HEK293 (cell line): ENCODE data around the gene PHPT1.
"Not testable (repeated sequence)": the region's sequence is repeated elsewhere in the genome, so short reads cannot be mapped to it uniquely, and the experiment has no call there.

Experiments used
- CTCF ChIA-PET: fragments of 350-600 bp; formaldehyde crosslinking; extraction: SDS; loops from one replicate; lab custom pipeline; 2021; ENCODE audit warnings: antibody characterized with exemption; lab: Yijun Ruan, JAX
- POLR2A ChIA-PET: fragments of 300-600 bp; formaldehyde crosslinking; extraction: SDS; loops from one replicate; lab custom pipeline; 2020; ENCODE audit warnings: antibody characterized with exemption, inconsistent platforms; lab: Yijun Ruan, JAX
- H3K27ac ChIP-seq: fragments of 200-500 bp; sonication (Bioruptor generic); 2 replicates; pipeline ENCODE4 v1.5.1; 2014; ENCODE audit warnings: low read depth, low read length, control low read depth, inconsistent platforms; ENCODE audit errors: extremely low read depth
- H3K36me3 ChIP-seq, 2 experiments: fragments of 200-500 bp in 1 of 2; sonication (Bioruptor generic) in 1 of 2; 1 replicate in 1 of 2; 2 replicates in 1 of 2; pipeline ENCODE4 v1.5.1; 2014 to 2017; ENCODE audit warnings: inconsistent platforms in 2 of 2, low read length in 2 of 2; ENCODE audit not compliant: control insufficient read depth in 2 of 2, insufficient read depth in 1 of 2
- H3K4me1 ChIP-seq: fragments of 200-500 bp; sonication (Bioruptor generic); 2 replicates; pipeline ENCODE4 v1.5.1; 2014; ENCODE audit warnings: mild to moderate bottlenecking, low read length, inconsistent platforms; ENCODE audit not compliant: control insufficient read depth, insufficient read depth
- H3K4me3 ChIP-seq: 2 replicates; pipeline ENCODE4 v1.5.1; 2011; ENCODE audit warnings: low read depth, mild to moderate bottlenecking, control low read depth, low read length, moderate library complexity
- H3K9me3 ChIP-seq: fragments of 200-500 bp; sonication (Bioruptor generic); 2 replicates; pipeline ENCODE4 v1.5.1; 2014; ENCODE audit warnings: low read depth, low read length, inconsistent platforms; ENCODE audit not compliant: control insufficient read depth, insufficient read depth
- GLIS1 ChIP-seq: fragments of 450-650 bp; formaldehyde crosslinking; IDR thresholded peaks from 2 replicates; pipeline ENCODE4 v1.5.1; 2016; ENCODE audit warnings: missing biosample characterization, missing genetic modification characterization
- PATZ1 ChIP-seq: fragments of 450-650 bp; formaldehyde crosslinking; IDR thresholded peaks from 2 replicates; pipeline ENCODE4 v1.5.1; 2016; ENCODE audit warnings: missing biosample characterization, missing genetic modification characterization
- RBAK ChIP-seq: fragments of 450-650 bp; formaldehyde crosslinking; IDR thresholded peaks from 2 replicates; pipeline ENCODE4 v1.5.1; 2016; ENCODE audit warnings: missing biosample characterization, missing genetic modification characterization
- SCRT1 ChIP-seq: fragments of 450-650 bp; formaldehyde crosslinking; IDR thresholded peaks from 2 replicates; pipeline ENCODE4 v1.5.1; 2016; ENCODE audit warnings: missing biosample characterization, missing genetic modification characterization, borderline replicate concordance
- SCRT2 ChIP-seq: fragments of 450-650 bp; formaldehyde crosslinking; IDR thresholded peaks from 2 replicates; pipeline ENCODE4 v1.5.1; 2016; ENCODE audit warnings: missing biosample characterization, missing genetic modification characterization
- TSHZ1 ChIP-seq: fragments of 450-650 bp; formaldehyde crosslinking; IDR thresholded peaks from 2 replicates; pipeline ENCODE4 v1.5.1; 2016; ENCODE audit warnings: missing biosample characterization, missing genetic modification characterization, borderline replicate concordance
- ZBTB26 ChIP-seq: fragments of 450-650 bp; formaldehyde crosslinking; optimal IDR thresholded peaks from 2 replicates; pipeline ENCODE3; 2016; ENCODE audit warnings: missing biosample characterization, mild to moderate bottlenecking, missing genetic modification characterization
- ZNF146 ChIP-seq: fragments of 450-650 bp; formaldehyde crosslinking; IDR thresholded peaks from 2 replicates; pipeline ENCODE4 v1.5.1; 2016; ENCODE audit warnings: missing biosample characterization, missing genetic modification characterization
- ZNF2 ChIP-seq: fragments of 450-650 bp; formaldehyde crosslinking; IDR thresholded peaks from 2 replicates; pipeline ENCODE4 v1.5.1; 2016; ENCODE audit warnings: missing biosample characterization, missing genetic modification characterization
- ZNF239 ChIP-seq: fragments of 450-650 bp; formaldehyde crosslinking; IDR thresholded peaks from 2 replicates; pipeline ENCODE4 v1.5.1; 2016; ENCODE audit warnings: missing biosample characterization, missing genetic modification characterization
- ZNF366 ChIP-seq: fragments of 450-650 bp; formaldehyde crosslinking; conservative IDR thresholded peaks from 2 replicates; pipeline ENCODE4 v1.5.1; 2016; ENCODE audit warnings: missing biosample characterization, missing genetic modification characterization
- ZNF488 ChIP-seq: fragments of 450-650 bp; formaldehyde crosslinking; IDR thresholded peaks from 2 replicates; pipeline ENCODE4 v1.5.1; 2016; ENCODE audit warnings: missing biosample characterization, missing genetic modification characterization

PHPT1 gene

GRCh38 chr9:136865041-136865767 is 16.0 kb downstream of the PHPT1 start:
- ChIA-PET POLR2A (interaction anchor here (0.6 to 1.3 kb wide), 3 partner anchors 17 to 30 kb away, joined by 4 to 5 read pairs (median 4); no protein-coding TSS in a partner anchor), CTCF (no interaction called here)
- no peak for TF ChIP-seq ZNF366 (tag by site-specific recombination)
- no peak for TF ChIP-seq RBAK
- TF ChIP-seq PATZ1 (tag by site-specific recombination) = peak; percentile 44; the same call in 1 of the 2 replicates
- TF ChIP-seq ZNF146 (tag by site-specific recombination) = peak; percentile 19; the same call in 1 of the 2 replicates
- peak; percentile 81 for TF ChIP-seq SCRT2
- no peak for TF ChIP-seq GLIS1 (tag by site-specific recombination)
- peaks cover 0 to 48% of the 10 kb centered on the region in 2 experiments; a peak in 2 of 3 replicates for H3K36me3 ChIP-seq
- no peaks in the 10 kb centered on the region for H3K9me3 ChIP-seq
- H3K4me1 ChIP-seq = no peaks in the 10 kb centered on the region
- peak overlapping the region; percentile 87 for H3K4me3 ChIP-seq
- H3K27ac ChIP-seq = peak overlapping the region; percentile 44; the same call in 1 of the 2 replicates

GRCh38 chr9:136865768-136866103 is 16.5 kb downstream of the PHPT1 start:
- peak overlapping the region; percentile 74 for H3K27ac ChIP-seq
- no peaks in the 10 kb centered on the region for H3K4me1 ChIP-seq
- H3K4me3 ChIP-seq = peak overlapping the region; percentile 87
- ChIA-PET CTCF (no interaction called here), POLR2A (interaction anchor here (0.7 to 3.4 kb wide), 7 partner anchors 9 to 112 kb away, joined by 3 to 15 read pairs (median 5); partner anchors contain the start of gene TRAF2)
- TF ChIP-seq ZNF2 (no peak), TSHZ1 (tag by site-specific recombination) (no peak), ZBTB26 (tag by site-specific recombination) (no peak), ZNF488 (tag by site-specific recombination) (no peak), ZNF239 (tag by site-specific recombination) (no peak)
- no peaks in the 10 kb centered on the region for H3K9me3 ChIP-seq
- H3K36me3 ChIP-seq = peaks cover 0 to 43% of the 10 kb centered on the region in 2 experiments; a peak in 2 of 3 replicates

- H3K36me3 ChIP-seq = peaks cover 0 to 31% of the 10 kb centered on the region in 2 experiments; a peak in 2 of 3 replicates
- H3K9me3 ChIP-seq, H3K4me1 ChIP-seq, CTCF ChIA-PET, H3K4me3 ChIP-seq, H3K27ac ChIP-seq: not testable (repeated sequence)
- POLR2A ChIA-PET = interaction anchor here (0.7 to 3.4 kb wide), 2 partner anchors 19 to 127 kb away, joined by 4 to 15 read pairs; partner anchors contain the start of gene TRAF2
- peak; percentile 45; the same call in 1 of the 2 replicates for TF ChIP-seq SCRT1 (tag by site-specific recombination)
- TF ChIP-seq SCRT2 = peak; percentile 65
Observed at GRCh38 chr9:136866898-136867421, 17.8 kb downstream of the PHPT1 start.
